ENCODE data around the gene HCRTR1. TPM values are rescaled to one million over a fixed set of nuclear protein-coding genes. Genes with fewer than 3 reads are reported as not detected.

Gene HCRTR1
- total and polyA plus RNA-seq, 8 donors: 0.14 to 0.52 (median 0.19) TPM; not detected in 5

DNA sequence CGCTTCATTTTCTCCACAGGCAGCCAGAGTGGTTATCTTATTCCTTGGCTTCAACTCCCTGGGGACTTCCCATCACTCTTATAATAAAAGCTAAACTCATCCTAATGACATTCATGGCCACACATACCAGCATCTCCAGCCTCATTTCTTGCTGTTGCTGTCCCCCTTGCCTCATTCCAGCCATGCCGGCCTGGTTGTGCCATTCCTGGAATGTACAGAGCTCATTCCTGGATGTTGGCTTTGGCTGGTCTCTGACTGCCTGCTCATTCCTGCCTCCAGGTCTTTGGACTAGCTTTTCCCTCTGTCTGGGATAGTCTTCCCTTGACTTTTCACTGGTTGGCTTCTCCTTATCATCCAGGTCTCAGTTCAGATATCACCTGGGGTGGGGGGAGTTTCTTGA, 29.6 kb downstream of the HCRTR1 start:
- DNase-seq: no peak
- ATAC-seq: no peak
- H3K4me1 ChIP-seq: peaks cover 7 to 14% (median 12%) of the 10 kb centered on the region in 3 donors
- H3K4me3 ChIP-seq: no peak overlapping the region
- no peak overlapping the region for H3K27ac ChIP-seq
- WGBS, 2 donors: 83 to 87% methylated on average over 2 of the region's 2 CpGs
- TF ChIP-seq, protein P1, sequence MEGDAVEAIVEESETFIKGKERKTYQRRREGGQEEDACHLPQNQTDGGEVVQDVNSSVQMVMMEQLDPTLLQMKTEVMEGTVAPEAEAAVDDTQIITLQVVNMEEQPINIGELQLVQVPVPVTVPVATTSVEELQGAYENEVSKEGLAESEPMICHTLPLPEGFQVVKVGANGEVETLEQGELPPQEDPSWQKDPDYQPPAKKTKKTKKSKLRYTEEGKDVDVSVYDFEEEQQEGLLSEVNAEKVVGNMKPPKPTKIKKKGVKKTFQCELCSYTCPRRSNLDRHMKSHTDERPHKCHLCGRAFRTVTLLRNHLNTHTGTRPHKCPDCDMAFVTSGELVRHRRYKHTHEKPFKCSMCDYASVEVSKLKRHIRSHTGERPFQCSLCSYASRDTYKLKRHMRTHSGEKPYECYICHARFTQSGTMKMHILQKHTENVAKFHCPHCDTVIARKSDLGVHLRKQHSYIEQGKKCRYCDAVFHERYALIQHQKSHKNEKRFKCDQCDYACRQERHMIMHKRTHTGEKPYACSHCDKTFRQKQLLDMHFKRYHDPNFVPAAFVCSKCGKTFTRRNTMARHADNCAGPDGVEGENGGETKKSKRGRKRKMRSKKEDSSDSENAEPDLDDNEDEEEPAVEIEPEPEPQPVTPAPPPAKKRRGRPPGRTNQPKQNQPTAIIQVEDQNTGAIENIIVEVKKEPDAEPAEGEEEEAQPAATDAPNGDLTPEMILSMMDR (IDR thresholded peaks at IDR 0.05): no peak
- no peak for FAIRE-seq
- H3K27me3 ChIP-seq: no peaks in the 10 kb centered on the region
- intact Hi-C loops (cut with DNase I): no loop called here
- H3K36me3 ChIP-seq: no peaks in the 10 kb centered on the region
- H3K9me3 ChIP-seq: no peaks in the 10 kb centered on the region

DNA sequence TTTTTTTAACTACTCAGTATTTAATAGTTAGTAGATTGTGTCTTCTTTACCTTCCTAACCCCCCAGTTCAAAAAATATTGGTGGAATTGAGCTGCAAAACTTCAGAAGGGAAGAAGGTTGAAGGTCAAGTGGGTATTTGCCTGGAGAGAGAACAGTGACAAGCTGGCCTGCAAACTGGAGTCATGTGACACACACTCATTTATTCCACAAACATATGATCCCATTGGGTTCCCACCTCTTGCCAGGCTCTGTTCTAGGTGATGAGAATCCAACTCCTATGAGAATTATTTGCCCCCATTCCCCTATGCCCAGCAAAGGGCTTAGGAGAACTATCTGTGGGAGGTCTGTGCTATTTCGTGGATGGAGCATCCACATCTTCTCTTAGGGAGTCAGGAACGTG, 30.7 kb downstream of the HCRTR1 start:
- Histone ChIP-seq H3K4me1 (peaks cover 6 to 12% (median 8%) of the 10 kb centered on the region in 3 donors), H3K9me3 (no peaks in the 10 kb centered on the region), H3K27me3 (no peaks in the 10 kb centered on the region), H3K4me3 (no peak overlapping the region), H3K36me3 (no peaks in the 10 kb centered on the region), H3K27ac (no peak overlapping the region)
- FAIRE-seq: no peak
- TF ChIP-seq, protein P1 (IDR thresholded peaks at IDR 0.05): no peak
- ATAC-seq: no peak
- 71 to 73% methylated on average over 2 of the region's 2 CpGs for whole genome bisulfite sequencing, 2 donors
- DNase-seq: no peak
- intact Hi-C loops (cut with DNase I): no loop called here

DNA sequence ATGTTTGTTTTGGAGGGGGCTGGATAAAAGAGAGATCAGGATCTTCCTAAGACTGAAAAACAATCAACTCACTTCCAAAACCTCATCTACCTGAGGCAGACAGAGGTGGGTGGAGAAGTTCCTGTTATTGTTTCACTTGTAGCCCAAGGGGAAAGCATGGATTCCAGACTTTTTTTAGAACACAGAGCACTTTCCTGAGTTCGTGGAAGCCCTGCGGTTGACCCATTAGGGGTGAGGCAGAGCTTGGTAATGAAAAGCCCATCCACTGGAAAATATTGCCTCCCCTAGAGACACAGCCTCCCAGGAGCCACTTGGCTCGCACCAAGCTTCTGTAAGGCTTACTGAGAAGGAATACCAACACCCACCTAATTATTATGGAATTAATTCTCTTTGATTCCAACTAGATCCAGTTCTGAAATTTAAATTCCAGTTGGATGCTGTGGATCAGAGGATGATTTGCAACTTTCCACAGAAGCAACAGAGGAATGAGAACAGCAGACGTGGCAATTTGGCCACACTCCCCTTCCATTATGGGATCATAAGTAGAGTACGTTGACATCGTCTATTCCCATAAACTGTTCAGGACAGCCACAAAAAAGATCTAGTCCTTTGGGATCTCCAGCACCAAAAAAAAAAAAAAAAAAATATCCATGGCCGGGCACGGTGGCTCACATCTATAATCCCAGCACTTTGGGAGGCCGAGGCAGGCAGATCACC, 31.3 kb downstream of the HCRTR1 start:
- Histone ChIP-seq H3K4me1 (peaks cover 0 to 6% (median 2%) of the 10 kb centered on the region in 3 donors), H3K4me3 (no peak overlapping the region), H3K9me3 (no peaks in the 10 kb centered on the region), H3K27ac (no peak overlapping the region), H3K36me3 (no peaks in the 10 kb centered on the region), H3K27me3 (no peaks in the 10 kb centered on the region)
- WGBS, 2 donors: 69% methylated on average over 9 of the region's 9 CpGs
- FAIRE-seq (no peak), DNase-seq (no peak), ATAC-seq (no peak)
- TF ChIP-seq, protein P1 (IDR thresholded peaks at IDR 0.05): no peak
- intact Hi-C loops (cut with DNase I): no loop called here

DNA sequence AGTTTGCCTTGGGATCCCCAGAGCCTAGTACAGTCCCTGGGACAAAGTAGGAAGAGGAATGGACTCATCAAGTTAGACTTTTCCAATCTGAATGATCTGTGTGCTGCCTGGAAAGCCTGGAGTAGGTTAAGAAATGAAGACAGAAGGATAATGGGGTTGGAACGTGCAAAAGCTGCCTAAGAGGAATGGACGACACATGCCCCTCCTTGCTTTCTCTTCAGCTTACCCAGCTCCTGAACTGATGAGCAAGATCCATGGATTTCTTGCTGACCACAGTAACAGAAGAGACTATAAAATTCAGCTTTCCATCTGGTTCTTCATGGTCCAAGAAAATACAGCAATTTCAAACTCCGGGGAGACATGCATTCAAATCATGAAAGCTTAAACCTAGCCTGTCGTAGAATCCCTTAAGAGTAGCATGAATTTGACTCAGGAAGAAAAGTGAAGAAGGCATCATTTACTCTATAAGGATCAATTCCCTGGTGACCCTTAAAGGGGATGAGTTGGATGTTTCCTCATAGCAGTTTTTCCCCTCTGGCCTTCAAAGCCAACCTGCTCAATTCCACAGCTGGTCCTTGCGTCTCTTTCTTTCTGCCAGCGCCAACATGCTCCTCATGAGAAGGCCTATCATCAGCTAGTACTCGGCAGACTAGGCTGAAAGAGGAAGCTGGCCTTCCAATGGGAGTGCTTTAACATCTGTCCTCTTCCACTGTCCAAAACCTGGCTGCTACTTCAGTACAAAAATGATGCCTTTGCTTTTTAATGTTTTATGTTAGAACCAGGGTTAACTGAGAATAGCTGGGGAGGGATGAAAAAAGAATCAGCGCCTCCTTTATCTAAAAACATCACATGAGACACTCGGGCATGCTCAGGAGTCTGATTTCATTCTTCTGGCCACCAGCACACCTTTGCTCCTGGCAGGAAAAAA, 32.9 kb downstream of the HCRTR1 start:
- TF ChIP-seq, protein P1 (IDR thresholded peaks at IDR 0.05): no peak
- ATAC-seq (no peak), FAIRE-seq (no peak), DNase-seq (no peak)
- H3K4me1 ChIP-seq: peaks cover 0 to 5% (median 0%) of the 10 kb centered on the region in 3 donors
- intact Hi-C loops (cut with DNase I): no loop called here
- 66 to 67% methylated on average over 9 of the region's 9 CpGs for WGBS, 2 donors
- no peaks in the 10 kb centered on the region for H3K9me3 ChIP-seq
- no peaks in the 10 kb centered on the region for H3K36me3 ChIP-seq
- H3K4me3 ChIP-seq: no peak overlapping the region
- no peak overlapping the region for H3K27ac ChIP-seq
- H3K27me3 ChIP-seq: no peaks in the 10 kb centered on the region

All from pancreas (tissue), 10 donors.